HG02943 (cell line): ENCODE data around the gene POU4F2.
"Not testable (repeated sequence)": the region's sequence is repeated elsewhere in the genome, so short reads cannot be mapped to it uniquely, and the experiment has no call there.

Experiments used
- ATAC-seq: cut with Tn5 transposase; IDR thresholded peaks from one replicate; pipeline ENCODE4 v1.9.1; 2021; ENCODE audit warnings: mild to moderate bottlenecking, low read depth, moderate library complexity; ENCODE audit not compliant: unreplicated experiment

The POU4F2 gene

DNA sequence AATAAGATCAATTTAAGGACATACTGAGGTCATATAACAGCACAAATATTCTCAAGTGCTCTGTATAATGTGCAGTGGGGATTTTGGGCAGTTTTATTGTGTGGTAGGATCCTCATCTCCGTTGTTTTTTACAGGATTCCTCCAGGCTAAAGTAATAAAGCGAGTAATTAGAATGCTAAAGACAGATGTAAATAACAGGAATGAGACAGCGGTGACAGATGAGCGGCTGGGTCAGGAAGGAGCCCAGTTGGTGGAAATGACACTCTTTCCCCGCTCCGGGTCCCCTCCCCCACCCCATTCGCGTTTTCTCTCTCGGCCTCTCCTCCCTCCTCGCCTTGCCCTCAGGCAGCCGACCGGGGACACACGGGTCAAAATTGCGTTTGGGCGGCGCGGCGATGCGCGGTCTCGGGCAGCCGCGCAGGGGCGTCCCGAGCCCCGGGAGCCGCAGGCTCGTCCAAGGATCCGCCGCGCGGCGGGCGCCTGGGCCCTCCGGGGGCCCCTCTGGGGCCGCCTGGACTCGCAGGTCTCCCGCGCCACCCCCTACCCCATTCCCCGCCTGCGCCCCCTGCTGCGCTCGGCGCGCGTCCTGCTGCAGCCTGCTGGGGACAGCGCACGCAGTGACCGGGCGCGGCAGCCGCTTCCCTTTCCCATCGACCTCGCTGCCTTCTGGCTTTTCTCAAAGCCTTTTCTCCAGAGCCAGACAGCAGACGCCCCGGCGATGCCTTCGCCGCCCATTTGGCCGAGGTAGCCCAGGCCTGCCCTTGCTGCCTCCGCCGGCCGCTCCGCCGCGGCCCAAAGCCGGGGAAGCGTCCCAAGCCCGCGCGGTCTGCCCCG is 16.2 kb downstream of the POU4F2 start:
- no peak for ATAC-seq

DNA sequence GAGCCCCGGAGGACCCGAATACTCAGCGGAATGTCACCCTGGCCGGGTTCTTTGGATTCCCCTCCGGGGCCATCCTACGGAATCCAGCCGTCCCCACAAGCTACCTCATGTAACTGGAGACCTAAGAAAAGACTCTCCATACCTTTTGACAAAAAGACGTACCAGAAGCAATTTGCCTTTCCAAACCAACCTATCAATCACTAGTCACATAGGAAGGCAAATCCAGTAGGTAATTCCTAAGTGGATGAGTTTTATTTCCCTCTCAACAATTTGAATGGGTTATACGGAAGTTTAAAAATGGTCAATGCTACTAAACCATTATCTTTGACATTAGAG is 16.8 kb downstream of the POU4F2 start:
- ATAC-seq: no peak

DNA sequence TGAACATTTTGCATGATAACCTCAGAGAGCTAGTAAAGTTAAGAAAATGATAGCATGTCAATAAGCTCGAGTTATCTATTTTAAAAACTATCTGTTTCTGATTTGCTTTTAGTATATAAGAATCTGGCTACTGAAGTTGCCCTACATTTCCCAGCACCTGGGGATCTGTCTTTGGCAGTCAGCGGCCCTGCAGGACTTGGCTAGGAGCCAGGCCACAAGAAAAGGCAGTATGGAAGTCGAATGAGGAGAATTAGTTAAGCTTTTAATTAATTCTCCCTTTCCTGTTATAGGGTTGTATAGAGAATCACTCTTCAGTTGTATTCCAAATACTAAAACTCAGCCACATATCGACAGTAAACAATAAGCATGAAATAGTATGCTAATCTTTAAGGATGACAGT is 22.7 kb downstream of the POU4F2 start:
- no peak for ATAC-seq

DNA sequence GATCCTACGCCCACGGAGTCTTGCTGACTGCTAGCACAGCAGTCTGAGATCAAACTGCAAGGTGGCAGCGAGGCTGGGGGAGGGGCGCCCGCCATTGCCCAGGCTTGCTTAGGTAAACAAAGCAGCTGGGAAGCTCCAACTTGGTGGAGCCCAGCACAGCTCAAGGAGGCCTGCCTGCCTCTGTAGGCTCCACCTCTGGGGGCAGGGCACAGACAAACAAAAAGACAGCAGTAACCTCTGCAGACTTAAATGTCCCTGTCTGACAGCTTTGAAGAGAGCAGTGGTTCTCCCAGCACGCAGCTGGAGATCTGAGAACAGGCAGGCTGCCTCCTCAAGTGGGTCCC is 25.2 kb downstream of the POU4F2 start:
- ATAC-seq: not testable (repeated sequence)

DNA sequence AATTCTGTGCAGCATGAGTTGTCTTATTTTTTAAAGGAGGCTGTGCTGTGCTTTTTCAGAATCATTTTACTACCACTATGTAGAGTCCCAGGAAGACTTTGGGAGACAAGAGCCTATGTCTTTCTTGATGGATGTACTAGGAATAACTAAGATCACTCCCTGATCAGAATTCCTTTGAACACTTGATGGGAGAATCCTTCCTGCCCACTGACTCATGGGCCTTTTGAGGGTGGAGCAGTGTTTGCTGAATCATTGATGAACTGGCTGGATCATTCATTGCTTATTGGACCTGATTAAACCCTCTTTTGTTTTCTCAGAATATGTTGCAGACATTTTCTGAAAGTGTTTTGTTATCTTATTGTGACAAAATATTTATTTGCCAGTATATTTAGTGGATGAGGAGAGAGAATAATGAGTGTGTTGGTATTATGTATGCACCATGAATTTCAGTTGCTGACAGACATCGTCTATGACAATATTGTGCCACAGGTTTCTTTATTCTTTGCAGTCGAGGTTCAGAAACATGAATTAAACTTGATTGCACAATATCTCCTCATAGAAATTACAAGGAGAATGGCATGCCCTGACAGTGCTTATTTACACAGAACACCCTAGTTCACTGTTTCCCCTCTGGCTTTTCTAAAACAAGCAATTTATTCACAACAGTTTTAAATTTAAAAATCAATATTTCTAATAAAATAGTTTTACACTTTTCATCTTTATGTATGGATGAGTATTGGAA is 36.3 kb downstream of the POU4F2 start:
- ATAC-seq: no peak
